Stimulated activated CD8-positive, alpha-beta memory T cell treated with anti-CD3 and anti-CD28 coated beads, Interleukin-12 subunit alpha, Interleukin-12 subunit beta, amount 100 ng/mL, for 24 hours (primary cell): ENCODE measurements around the gene CDH13.

Experiments
- DNase-seq: peaks from one replicate; pipeline ENCODE4 v3.0.0-alpha.2; 2020; ENCODE audit errors: extremely low read depth

Gene CDH13

GRCh38 chr16:83356266-83356665, 729.5 kb downstream of the CDH13 start:
- DNase-seq: no peak

- DNase-seq: no peak
Observed at GRCh38 chr16:83356986-83357385, 730.2 kb downstream of the CDH13 start.

DNA sequence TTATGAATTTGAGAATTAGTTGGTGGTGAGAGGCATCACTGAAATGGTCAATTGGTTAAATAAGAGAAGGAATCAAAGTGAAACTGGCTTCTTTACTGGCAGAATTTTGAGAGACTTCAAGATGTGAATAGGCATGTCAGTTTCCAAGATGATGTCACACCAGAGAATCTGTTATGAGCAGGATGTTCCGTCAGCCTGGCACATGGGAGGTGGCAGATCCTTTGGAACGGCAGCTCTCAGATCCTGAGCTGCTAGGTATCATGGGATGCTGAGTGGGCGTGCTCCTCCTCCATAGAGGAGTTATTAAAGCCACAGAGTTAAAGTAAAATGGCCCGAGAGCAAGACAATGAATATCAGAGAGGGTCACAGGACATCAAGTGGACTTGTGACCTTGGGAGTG, 736.8 kb downstream of the CDH13 start:
- DNase-seq: no peak

GRCh38 chr16:83365166-83365565, 738.4 kb downstream of the CDH13 start:
- DNase-seq: no peak

- DNase-seq: no peak
Observed at GRCh38 chr16:83366228-83366627, 739.5 kb downstream of the CDH13 start.

GRCh38 chr16:83374979-83375378, 748.2 kb downstream of the CDH13 start:
- no peak for DNase-seq

DNA sequence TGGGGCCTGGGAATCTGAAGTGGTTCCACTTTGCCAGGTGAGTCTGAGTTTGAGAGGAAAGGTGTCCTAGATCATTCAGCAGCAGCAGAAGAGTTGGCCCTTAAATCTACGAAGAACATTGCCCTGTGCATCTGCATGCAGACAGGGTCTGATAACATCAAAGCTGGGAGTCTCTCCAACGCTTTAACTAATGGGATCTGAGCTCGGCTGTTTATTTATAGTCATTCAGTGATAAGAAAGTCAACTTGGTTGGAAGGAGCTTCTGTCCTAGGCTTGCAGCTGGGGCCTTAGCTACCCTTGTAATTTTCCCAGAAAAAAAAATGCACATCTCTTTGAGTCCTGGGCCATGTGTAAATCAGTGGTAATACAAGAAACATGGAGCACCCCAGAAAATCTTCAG, 763.0 kb downstream of the CDH13 start:
- DNase-seq: no peak

GRCh38 chr16:83390759-83391158, 764.0 kb downstream of the CDH13 start:
- DNase-seq: no peak

GRCh38 chr16:83392743-83393142, 766.0 kb downstream of the CDH13 start:
- DNase-seq: no peak

GRCh38 chr16:83393196-83393981, 766.6 kb downstream of the CDH13 start:
- DNase-seq: no peak

- no peak for DNase-seq
Observed at GRCh38 chr16:83397601-83398291, 771.0 kb downstream of the CDH13 start.

DNA sequence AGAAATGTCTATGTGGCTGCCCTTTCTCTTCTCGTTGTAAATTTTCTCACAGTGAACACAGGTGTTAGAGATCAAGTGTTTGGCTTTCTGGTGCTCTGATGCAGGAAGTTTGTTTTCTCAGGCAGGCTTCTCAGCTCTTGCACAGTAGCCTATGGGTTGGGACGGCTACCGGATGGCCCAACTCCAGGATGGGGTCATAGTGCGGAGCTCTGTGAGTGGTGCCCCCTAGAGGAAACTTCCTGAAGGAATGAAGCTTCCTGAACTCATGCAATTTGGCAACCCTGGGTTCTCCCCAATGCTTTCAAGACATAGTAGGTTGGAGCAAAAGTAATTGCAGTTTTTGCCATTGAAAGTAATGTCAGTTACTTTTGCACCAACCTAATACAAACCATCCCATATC, 773.5 kb downstream of the CDH13 start:
- DNase-seq: no peak

- DNase-seq: no peak
Observed at GRCh38 chr16:83402160-83402814, 775.5 kb downstream of the CDH13 start.

- no peak for DNase-seq
Observed at GRCh38 chr16:83402967-83403366, 776.2 kb downstream of the CDH13 start.

- DNase-seq: no peak
Observed at GRCh38 chr16:83403761-83404160, 777.0 kb downstream of the CDH13 start.

- no peak for DNase-seq
Observed at GRCh38 chr16:83404261-83404660, 777.5 kb downstream of the CDH13 start.

GRCh38 chr16:83407928-83408327, 781.2 kb downstream of the CDH13 start:
- DNase-seq: no peak

GRCh38 chr16:83409347-83409746, 782.6 kb downstream of the CDH13 start:
- no peak for DNase-seq

DNA sequence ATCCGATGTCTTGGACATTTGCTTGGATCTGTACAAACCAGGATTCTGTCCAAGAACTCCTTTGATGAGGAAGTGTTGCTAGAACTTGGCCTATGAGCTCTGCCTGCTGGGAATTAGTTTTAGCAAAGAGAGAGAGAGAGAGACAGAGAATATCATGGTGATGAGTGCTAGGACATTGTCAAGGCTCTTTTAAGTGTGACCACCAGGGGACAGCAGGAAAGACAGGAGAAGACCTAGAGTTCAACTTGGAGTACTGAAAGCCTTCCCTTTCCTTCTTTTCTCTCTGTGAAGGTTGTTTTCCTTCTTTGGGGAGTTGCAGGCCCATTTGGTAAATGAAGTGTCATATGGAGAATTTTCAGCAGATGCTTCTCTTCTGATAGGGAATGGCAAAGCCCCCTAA, 791.8 kb downstream of the CDH13 start:
- no peak for DNase-seq

- no peak for DNase-seq
Observed at GRCh38 chr16:83420206-83420760, 793.5 kb downstream of the CDH13 start.

GRCh38 chr16:83433201-83433600, 806.4 kb downstream of the CDH13 start:
- no peak for DNase-seq

DNA sequence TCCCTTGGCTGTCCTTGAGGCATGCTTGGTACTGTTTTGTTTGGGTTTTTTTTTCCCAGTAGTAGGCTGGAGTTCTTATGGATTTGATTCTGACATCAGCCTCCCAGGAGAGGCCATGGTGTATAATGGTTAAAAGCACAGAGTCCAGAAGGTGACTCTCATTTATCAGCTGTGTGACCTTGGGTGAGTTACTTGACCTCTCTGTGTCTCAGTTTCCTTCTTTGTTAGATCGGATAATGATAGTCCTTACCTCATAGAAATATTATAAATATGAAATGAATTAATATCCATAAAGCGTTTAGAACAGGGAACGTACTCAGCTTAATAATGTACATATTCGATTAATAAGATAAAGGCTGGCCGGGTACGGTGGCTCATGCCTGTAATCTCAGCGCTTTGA, 810.3 kb downstream of the CDH13 start:
- no peak for DNase-seq

DNA sequence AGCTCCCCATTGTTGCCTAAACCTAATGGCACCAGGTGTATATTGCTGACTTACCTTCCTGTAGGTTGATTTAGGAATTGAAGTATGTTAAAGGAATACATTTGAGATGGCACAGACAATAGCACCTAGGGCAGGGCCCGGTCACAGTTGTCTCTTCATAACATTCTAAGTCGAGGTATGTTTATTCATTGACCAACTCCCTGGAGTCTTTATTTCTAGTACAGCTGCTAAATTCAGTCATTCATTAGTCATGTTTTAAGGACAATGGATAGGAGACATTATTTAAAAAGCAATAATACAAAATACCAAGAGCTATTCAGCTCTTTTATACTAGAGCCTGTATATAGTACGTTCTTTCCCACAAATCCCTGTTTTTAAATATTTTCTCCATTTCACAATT, 811.6 kb downstream of the CDH13 start:
- DNase-seq: no peak
